ENCODE measurements around the gene MVD. TPM values are rescaled to one million over a fixed set of nuclear protein-coding genes. Genes with fewer than 3 reads are reported as not detected.

The MVD gene
- total RNA-seq, 1 donor from 2014 or later = 64.0 TPM

GRCh38 chr16:88646345-88647034 lies 16.4 kb downstream of the MVD start:
- peaks cover 6% of the 10 kb centered on the region for H3K36me3 Mint-ChIP-seq
- no peak overlapping the region for H3K4me3 Mint-ChIP-seq
- TF ChIP-seq, protein P1, sequence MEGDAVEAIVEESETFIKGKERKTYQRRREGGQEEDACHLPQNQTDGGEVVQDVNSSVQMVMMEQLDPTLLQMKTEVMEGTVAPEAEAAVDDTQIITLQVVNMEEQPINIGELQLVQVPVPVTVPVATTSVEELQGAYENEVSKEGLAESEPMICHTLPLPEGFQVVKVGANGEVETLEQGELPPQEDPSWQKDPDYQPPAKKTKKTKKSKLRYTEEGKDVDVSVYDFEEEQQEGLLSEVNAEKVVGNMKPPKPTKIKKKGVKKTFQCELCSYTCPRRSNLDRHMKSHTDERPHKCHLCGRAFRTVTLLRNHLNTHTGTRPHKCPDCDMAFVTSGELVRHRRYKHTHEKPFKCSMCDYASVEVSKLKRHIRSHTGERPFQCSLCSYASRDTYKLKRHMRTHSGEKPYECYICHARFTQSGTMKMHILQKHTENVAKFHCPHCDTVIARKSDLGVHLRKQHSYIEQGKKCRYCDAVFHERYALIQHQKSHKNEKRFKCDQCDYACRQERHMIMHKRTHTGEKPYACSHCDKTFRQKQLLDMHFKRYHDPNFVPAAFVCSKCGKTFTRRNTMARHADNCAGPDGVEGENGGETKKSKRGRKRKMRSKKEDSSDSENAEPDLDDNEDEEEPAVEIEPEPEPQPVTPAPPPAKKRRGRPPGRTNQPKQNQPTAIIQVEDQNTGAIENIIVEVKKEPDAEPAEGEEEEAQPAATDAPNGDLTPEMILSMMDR (IDR thresholded peaks at IDR 0.05; ENCODE audit: unreplicated experiment) = no peak
- no peak for DNase-seq (ENCODE audit: low spot score in 2 of 2, unreplicated experiment in 2 of 2)
- H3K4me1 Mint-ChIP-seq = peaks cover 10% of the 10 kb centered on the region
- no peak overlapping the region for H3K27ac Mint-ChIP-seq
- no peaks in the 10 kb centered on the region for H3K9me3 Mint-ChIP-seq
- H3K27me3 Mint-ChIP-seq (ENCODE audit: low read depth) = no peaks in the 10 kb centered on the region

GRCh38 chr16:88645941-88646340 lies 16.9 kb downstream of the MVD start:
- Mint-ChIP-seq H3K4me3 (no peak overlapping the region), H3K9me3 (no peaks in the 10 kb centered on the region), H3K4me1 (peaks cover 9% of the 10 kb centered on the region), H3K27ac (no peak overlapping the region), H3K36me3 (peaks cover 6% of the 10 kb centered on the region), H3K27me3 (ENCODE audit: low read depth) (no peaks in the 10 kb centered on the region)
- TF ChIP-seq, protein P1 (IDR thresholded peaks at IDR 0.05; ENCODE audit: unreplicated experiment) = no peak
- no peak for DNase-seq (ENCODE audit: low spot score in 2 of 2, unreplicated experiment in 2 of 2)

- Mint-ChIP-seq H3K4me1 (peaks cover 9% of the 10 kb centered on the region), H3K4me3 (no peak overlapping the region), H3K36me3 (peaks cover 6% of the 10 kb centered on the region), H3K27ac (no peak overlapping the region), H3K9me3 (no peaks in the 10 kb centered on the region), H3K27me3 (ENCODE audit: low read depth) (peaks cover 3% of the 10 kb centered on the region)
- TF ChIP-seq, protein P1 (IDR thresholded peaks at IDR 0.05; ENCODE audit: unreplicated experiment) = no peak
- no peak for DNase-seq (ENCODE audit: low spot score in 2 of 2, unreplicated experiment in 2 of 2)
These were observed 17.4 kb downstream of the MVD start for GRCh38 chr16:88645455-88645854.

DNA sequence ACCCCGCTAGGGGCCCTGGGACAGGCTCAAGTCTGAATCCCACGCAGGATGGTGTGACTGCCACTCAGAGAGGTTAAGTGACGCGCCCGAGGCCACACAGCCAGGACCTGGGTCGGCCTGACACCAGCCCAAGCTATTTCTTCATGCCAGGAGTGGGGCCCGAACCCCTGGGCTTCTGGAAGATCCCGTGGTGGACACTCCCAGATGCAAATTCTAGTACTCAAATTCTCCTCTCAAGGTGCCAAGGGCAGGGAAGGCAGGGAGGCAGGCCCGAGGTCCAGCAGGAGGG lies 19.3 kb downstream of the MVD start:
- peaks cover 18% of the 10 kb centered on the region for H3K27me3 Mint-ChIP-seq (ENCODE audit: low read depth)
- no peak overlapping the region for H3K4me3 Mint-ChIP-seq
- peaks cover 6% of the 10 kb centered on the region for H3K36me3 Mint-ChIP-seq
- no peak overlapping the region for H3K27ac Mint-ChIP-seq
- no peaks in the 10 kb centered on the region for H3K9me3 Mint-ChIP-seq
- TF ChIP-seq, protein P1 (IDR thresholded peaks at IDR 0.05; ENCODE audit: unreplicated experiment) = no peak
- no peaks in the 10 kb centered on the region for H3K4me1 Mint-ChIP-seq
- DNase-seq (ENCODE audit: low spot score in 2 of 2, unreplicated experiment in 2 of 2) = no peak

- no peaks in the 10 kb centered on the region for H3K4me1 Mint-ChIP-seq
- H3K9me3 Mint-ChIP-seq = no peaks in the 10 kb centered on the region
- no peak overlapping the region for H3K4me3 Mint-ChIP-seq
- H3K36me3 Mint-ChIP-seq = peaks cover 6% of the 10 kb centered on the region
- TF ChIP-seq, protein P1 (IDR thresholded peaks at IDR 0.05; ENCODE audit: unreplicated experiment) = no peak
- peaks cover 24% of the 10 kb centered on the region for H3K27me3 Mint-ChIP-seq (ENCODE audit: low read depth)
- H3K27ac Mint-ChIP-seq = no peak overlapping the region
- DNase-seq (ENCODE audit: low spot score in 2 of 2, unreplicated experiment in 2 of 2) = no peak
These were observed 19.8 kb downstream of the MVD start for GRCh38 chr16:88642881-88643643.

All from mesothelial cell of epicardium (in vitro differentiated cells).